Astrocyte of the cerebellum (primary cell): ENCODE results near the gene PUM1.
A peak's percentile ranks its signal among the peaks of the same experiment; 100 is the strongest.

Experiments used
- DNase-seq: peaks from one replicate; pipeline ENCODE4 v3.0.0-alpha.2; 2011; ENCODE audit warnings: low read depth
- H3K4me3 ChIP-seq: 2 replicates; pipeline ENCODE4 v1.5.1; 2011; ENCODE audit warnings: mild to moderate bottlenecking, low read depth, low read length, moderate library complexity
- CTCF ChIP-seq: IDR thresholded peaks from 2 replicates; pipeline ENCODE4 v1.5.1; 2012; ENCODE audit warnings: low read length, low read depth, moderate library complexity, mild to moderate bottlenecking; ENCODE audit errors: missing control alignments
- in situ Hi-C: cut with HindIII; loops from 2 replicates; pipeline ENCODE4 v1.10.0; 2017; ENCODE audit warnings: low sequenced_read_pairs

Gene PUM1

GRCh38 chr1:30888975-30889374 lies 176.5 kb downstream of the PUM1 start:
- DNase-seq, result no peak
- H3K4me3 ChIP-seq, result no peak overlapping the region
- TF ChIP-seq CTCF, result no peak
- in situ Hi-C loops, result no loop called here

GRCh38 chr1:30888391-30888790 lies 177.1 kb downstream of the PUM1 start:
- H3K4me3 ChIP-seq, result no peak overlapping the region
- no peak for TF ChIP-seq CTCF
- in situ Hi-C loops, result no loop called here
- DNase-seq, result peak; percentile 49

- no peak overlapping the region for H3K4me3 ChIP-seq
- TF ChIP-seq CTCF, result no peak
- DNase-seq, result no peak
- in situ Hi-C loops, result no loop called here
Measured at GRCh38 chr1:30887485-30888315, 177.8 kb downstream of the PUM1 start.

- no peak overlapping the region for H3K4me3 ChIP-seq
- no peak for TF ChIP-seq CTCF
- in situ Hi-C loops, result no loop called here
- no peak for DNase-seq
Measured at GRCh38 chr1:30886710-30887428, 178.6 kb downstream of the PUM1 start.

GRCh38 chr1:30885570-30886522 lies 179.7 kb downstream of the PUM1 start:
- in situ Hi-C loops, result no loop called here
- no peak overlapping the region for H3K4me3 ChIP-seq
- DNase-seq, result no peak
- TF ChIP-seq CTCF, result no peak

GRCh38 chr1:30884723-30885122 lies 180.8 kb downstream of the PUM1 start:
- in situ Hi-C loops, result no loop called here
- TF ChIP-seq CTCF, result no peak
- no peak for DNase-seq
- H3K4me3 ChIP-seq, result no peak overlapping the region
